K562 (cell line): ENCODE measurements around the gene GTF2I. TPM values are rescaled to one million over a fixed set of nuclear protein-coding genes. Genes with fewer than 3 reads are reported as not detected.
A peak's percentile ranks its signal among the peaks of the same experiment; 100 is the strongest.

Source experiments
- BCOR ChIP-seq: fragments of 450-650 bp; IDR thresholded peaks from 2 replicates; pipeline ENCODE4 v1.6.1; 2016
- BHLHE40 ChIP-seq: IDR thresholded peaks from 2 replicates; pipeline ENCODE4 v1.6.1; 2011; ENCODE audit warnings: low read length, improper control_type of control experiment
- BRCA1 ChIP-seq, 2 experiments: fragments of 450-650 bp in 1 of 2; sonication (generic) in 1 of 2; formaldehyde crosslinking in 1 of 2; IDR thresholded peaks; 2 replicates each; pipeline versions ENCODE4 v1.5.0 to v1.6.1; 2017 to 2020; ENCODE audit warnings: mild to moderate bottlenecking in 1 of 2, missing genetic modification reagents in 1 of 2
- CHD1 ChIP-seq: fragments of 200-600 bp; sonication (generic); IDR thresholded peaks from one replicate; pipeline ENCODE4 v1.6.1; 2012; ENCODE audit warnings: mild to moderate bottlenecking, moderate library complexity, low read length, inconsistent platforms
- ESRRA ChIP-seq: fragments of 450-650 bp; IDR thresholded peaks from 2 replicates; pipeline ENCODE4 v1.6.1; 2014; ENCODE audit warnings: low read depth, mild to moderate bottlenecking, moderate library complexity, borderline replicate concordance
- HCFC1 ChIP-seq: IDR thresholded peaks from 2 replicates; pipeline ENCODE4 v1.6.1; 2012; ENCODE audit warnings: low read depth, low read length, improper control_type of control experiment
- KDM5B ChIP-seq: fragments of 200-600 bp; sonication (generic); IDR thresholded peaks from 2 replicates; pipeline ENCODE4 v1.6.1; 2012; ENCODE audit warnings: low read depth, mild to moderate bottlenecking, moderate library complexity, low read length, control low read depth, inconsistent platforms; ENCODE audit not compliant: insufficient replicate concordance
- MAZ ChIP-seq, 2 experiments: fragments of 450-650 bp in 1 of 2; sonication (generic) in 1 of 2; formaldehyde crosslinking; IDR thresholded peaks in 1 of 2; conservative IDR thresholded peaks in 1 of 2; 2 replicates each; pipeline versions ENCODE4 v1.4.0 to v1.5.0; 2020; ENCODE audit warnings: mild to moderate bottlenecking in 1 of 2, missing genetic modification reagents in 1 of 2
- NCOA6 ChIP-seq: fragments of 450-650 bp; IDR thresholded peaks from 2 replicates; pipeline ENCODE4 v1.6.1; 2017; ENCODE audit warnings: mild to moderate bottlenecking
- NR2C2 ChIP-seq, 2 experiments: fragments of 200-800 bp in 1 of 2; sonication (Bioruptor generic) in 1 of 2; sonication (generic) in 1 of 2; formaldehyde crosslinking in 1 of 2; IDR thresholded peaks; 2 replicates each; pipeline versions ENCODE4 v1.6.1 to v1.8.0; 2016 to 2022; ENCODE audit warnings: mild to moderate bottlenecking in 1 of 2, missing compliant biosample characterization in 1 of 2, missing genetic modification characterization in 1 of 2, missing genetic modification reagents in 1 of 2
- PTRF ChIP-seq: fragments of 450-650 bp; IDR thresholded peaks from 2 replicates; pipeline ENCODE4 v1.6.1; 2016; ENCODE audit warnings: mild to moderate bottlenecking, missing genetic modification characterization, missing compliant biosample characterization
- SIN3B ChIP-seq: fragments of 450-650 bp; IDR thresholded peaks from 2 replicates; pipeline ENCODE4 v1.6.1; 2017; ENCODE audit warnings: low read depth, mild to moderate bottlenecking, moderate library complexity
- TCF15 ChIP-seq: fragments of 250-450 bp; sonication (Bioruptor Pico); IDR thresholded peaks from 2 replicates; pipeline ENCODE4 v1.8.0; 2022; ENCODE audit warnings: moderate library complexity, mild to moderate bottlenecking, inconsistent platforms
- TEAD2 ChIP-seq: fragments of 450-650 bp; IDR thresholded peaks from 2 replicates; pipeline ENCODE4 v1.6.1; 2016; ENCODE audit warnings: missing genetic modification characterization, control low read depth, missing compliant biosample characterization
- TGIF2 ChIP-seq: sonication (generic); formaldehyde crosslinking; IDR thresholded peaks from 2 replicates; pipeline ENCODE4 v1.8.1; 2022; ENCODE audit warnings: mild to moderate bottlenecking, missing genetic modification reagents, moderate library complexity
- ZFP36 ChIP-seq: fragments of 150-350 bp; IDR thresholded peaks from 2 replicates; pipeline ENCODE4 v1.6.1; 2018; ENCODE audit warnings: low read length, low read depth; ENCODE audit not compliant: partially characterized antibody
- ZNF398 ChIP-seq: fragments of 250-450 bp; sonication (Bioruptor Pico); IDR thresholded peaks from 2 replicates; pipeline ENCODE4 v1.8.0; 2021; ENCODE audit warnings: moderate library complexity, mild to moderate bottlenecking, inconsistent platforms
- ZNF639 ChIP-seq, 2 experiments: fragments of 200-800 bp in 1 of 2; sonication (Bioruptor generic) in 1 of 2; sonication (generic) in 1 of 2; formaldehyde crosslinking in 1 of 2; IDR thresholded peaks in 1 of 2; conservative IDR thresholded peaks in 1 of 2; 2 replicates each; pipeline versions ENCODE4 v1.5.0 to v1.6.1; 2016 to 2020; ENCODE audit warnings: missing compliant biosample characterization in 1 of 2, missing genetic modification characterization in 1 of 2, missing genetic modification reagents in 1 of 2
- ZNF766 ChIP-seq: fragments of 200-800 bp; sonication (Bioruptor generic); conservative IDR thresholded peaks from 2 replicates; pipeline ENCODE4 v1.6.1; 2016; ENCODE audit warnings: missing genetic modification characterization, missing compliant biosample characterization
- polyA plus RNA-seq, 8 experiments: library from polyadenylated mRNA; depleted of rRNA in 4 of 8; stranded (reverse) in 5 of 8; unstranded in 3 of 8; fragments of >200 nt; fragmentation: Nextera tagmentation in 2 of 8; fragmentation: Illumina TruSeq in 1 of 8; extraction: Ambion mirVana in 2 of 8; extraction: Trizol in 1 of 8; gene quantifications; 2 replicates each; pipeline versions ENCODE4 v1.2.1 to v1.2.3, GENCODE V29; 2011 to 2014; ENCODE audit warnings: inconsistent platforms in 1 of 8, missing spikeins in 1 of 8
- total RNA-seq, 7 experiments: library from RNA; depleted of rRNA in 6 of 7; stranded (reverse); fragments of >200 nt in 6 of 7; fragmentation: Illumina TruSeq in 2 of 7; extraction: Trizol in 2 of 7; gene quantifications; 2 replicates each; pipeline versions ENCODE4 v1.2.1 to v1.2.3, GENCODE V29; 2011 to 2021; ENCODE audit warnings: low replicate concordance in 1 of 7
- TF ChIP-seq, protein P1 (sequence below): fragments of 250-450 bp; sonication (Bioruptor Pico); IDR thresholded peaks from 2 replicates; pipeline ENCODE4 v1.9.0; 2021; ENCODE audit warnings: mild to moderate bottlenecking, inconsistent platforms

The GTF2I gene
- total and polyA plus RNA-seq, 9 of the 15 experiments (the other 6 are each of a cell fraction or from before 2014, with no cell fraction given), result 8.4 to 161 (median 90.0) TPM

GRCh38 chr7:74656837-74657691, 454 bp upstream of the GTF2I start (continued):
- TF ChIP-seq, protein P1, sequence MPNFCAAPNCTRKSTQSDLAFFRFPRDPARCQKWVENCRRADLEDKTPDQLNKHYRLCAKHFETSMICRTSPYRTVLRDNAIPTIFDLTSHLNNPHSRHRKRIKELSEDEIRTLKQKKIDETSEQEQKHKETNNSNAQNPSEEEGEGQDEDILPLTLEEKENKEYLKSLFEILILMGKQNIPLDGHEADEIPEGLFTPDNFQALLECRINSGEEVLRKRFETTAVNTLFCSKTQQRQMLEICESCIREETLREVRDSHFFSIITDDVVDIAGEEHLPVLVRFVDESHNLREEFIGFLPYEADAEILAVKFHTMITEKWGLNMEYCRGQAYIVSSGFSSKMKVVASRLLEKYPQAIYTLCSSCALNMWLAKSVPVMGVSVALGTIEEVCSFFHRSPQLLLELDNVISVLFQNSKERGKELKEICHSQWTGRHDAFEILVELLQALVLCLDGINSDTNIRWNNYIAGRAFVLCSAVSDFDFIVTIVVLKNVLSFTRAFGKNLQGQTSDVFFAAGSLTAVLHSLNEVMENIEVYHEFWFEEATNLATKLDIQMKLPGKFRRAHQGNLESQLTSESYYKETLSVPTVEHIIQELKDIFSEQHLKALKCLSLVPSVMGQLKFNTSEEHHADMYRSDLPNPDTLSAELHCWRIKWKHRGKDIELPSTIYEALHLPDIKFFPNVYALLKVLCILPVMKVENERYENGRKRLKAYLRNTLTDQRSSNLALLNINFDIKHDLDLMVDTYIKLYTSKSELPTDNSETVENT (CRISPR knock-in tag), result peak; percentile 86
- no peak; the same call in 1 of the 2 replicates for TF ChIP-seq ESRRA
- TF ChIP-seq TCF15 (CRISPR knock-in tag), result no peak
- no peak for TF ChIP-seq BRCA1 (IDR thresholded peaks at IDR 0.05)
- TF ChIP-seq BRCA1 (CRISPR knock-in tag; IDR thresholded peaks at IDR 0.05), result no peak
- peak; percentile 54 for TF ChIP-seq CHD1
- TF ChIP-seq BHLHE40, result 0 out of 2 replicates have a peak, but pooled peaks have one; percentile 4
- peak; percentile 94 for TF ChIP-seq HCFC1
- TF ChIP-seq SIN3B, result no peak
- peak; percentile 34 to 62; a peak in 3 of 4 replicates for TF ChIP-seq MAZ (CRISPR knock-in tag; conservative IDR thresholded peaks at IDR 0.05 in 1 of 2, IDR thresholded peaks at IDR 0.05 in 1 of 2)
- TF ChIP-seq ZNF639 (CRISPR knock-in tag; conservative IDR thresholded peaks at IDR 0.05 in 1 of 2, IDR thresholded peaks at IDR 0.05 in 1 of 2), result peak in 1 of 2 experiments; percentile 56; a peak in 1 of 4 replicates
- no peak for TF ChIP-seq ZNF398 (CRISPR knock-in tag)
- TF ChIP-seq NR2C2 (CRISPR knock-in tag; IDR thresholded peaks at IDR 0.05), result peak; percentile 74; the same call in 1 of the 2 replicates
- TF ChIP-seq NR2C2 (tag; IDR thresholded peaks at IDR 0.05), result peak; percentile 75
- 0 out of 2 replicates have a peak, but pooled peaks have one; percentile 52 for TF ChIP-seq TGIF2 (CRISPR knock-in tag)
- TF ChIP-seq ZFP36, result peak; percentile 95
- no peak for TF ChIP-seq TEAD2 (tag)
- peak; percentile 78 for TF ChIP-seq KDM5B
- no peak for TF ChIP-seq PTRF (tag)
- TF ChIP-seq NCOA6, result no peak
- TF ChIP-seq BCOR, result 0 out of 2 replicates have a peak, but pooled peaks have one; percentile 25
- TF ChIP-seq ZNF766 (CRISPR knock-in tag), result peak; percentile 65
